Measurements from ENCODE around the gene SET.

GRCh38 chr9:128731093-128731492, 42.1 kb downstream of the SET start:
- no peak for TF ChIP-seq CTCF (IDR thresholded peaks at IDR 0.05)
- TF ChIP-seq POLR2A (IDR thresholded peaks at IDR 0.05) = no peak

Data from tibial nerve (tissue), 3 donors.